Stimulated activated CD4-positive, alpha-beta T cell treated with anti-CD3 and anti-CD28 coated beads, Interleukin-1b, Interleukin-23, amount 100 ng/mL, for 48 hours (primary cell): ENCODE measurements around the gene DNAJC11.
A peak's percentile ranks its signal among the peaks of the same experiment; 100 is the strongest.
"Not testable (repeated sequence)": the region's sequence is repeated elsewhere in the genome, so short reads cannot be mapped to it uniquely, and the experiment has no call there.

ENCODE experiments used
- DNase-seq: peaks from one replicate; pipeline ENCODE4 v3.0.0-alpha.2; 2020

Gene DNAJC11

DNA sequence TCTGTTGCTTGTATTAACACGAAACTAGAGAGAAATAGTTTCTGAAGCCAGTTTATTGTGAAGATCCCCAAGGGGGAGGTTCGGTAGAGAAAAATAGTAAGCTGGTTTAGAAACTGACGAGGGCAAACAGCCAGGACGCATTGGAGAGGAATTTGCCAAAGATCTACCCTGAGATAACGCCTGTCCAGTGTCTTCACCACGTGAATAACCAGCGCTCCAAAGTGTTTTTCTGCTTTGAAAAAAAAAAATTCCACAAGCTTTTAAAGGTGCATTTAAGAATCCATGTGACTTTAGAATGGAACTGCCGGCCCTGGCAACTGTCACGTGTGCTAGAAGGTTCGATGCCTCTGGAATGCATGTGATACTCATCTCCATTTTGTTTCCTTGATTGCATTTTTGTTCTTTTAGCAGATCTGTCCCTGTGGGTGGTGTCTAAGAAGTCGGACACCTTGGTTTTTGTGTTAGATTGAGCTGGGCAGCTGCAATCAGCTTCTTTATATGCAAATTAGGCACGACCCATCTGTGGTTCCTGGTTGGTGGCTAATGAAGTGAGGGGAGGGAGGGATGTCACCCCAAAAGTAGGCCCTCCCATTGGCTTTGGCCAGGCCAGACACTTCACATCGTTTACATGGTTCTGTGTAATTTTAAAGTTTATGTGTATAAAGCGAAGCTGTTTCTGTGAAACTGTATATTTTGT is 78.2 kb downstream of the DNAJC11 start:
- no peak for DNase-seq

GRCh38 chr1:6622396-6623152 is 79.0 kb downstream of the DNAJC11 start:
- no peak for DNase-seq

GRCh38 chr1:6621429-6622391 is 79.9 kb downstream of the DNAJC11 start:
- DNase-seq, result no peak

GRCh38 chr1:6619045-6619444 is 82.6 kb downstream of the DNAJC11 start:
- no peak for DNase-seq

GRCh38 chr1:6614929-6615785 is 86.5 kb downstream of the DNAJC11 start:
- DNase-seq, result no peak

- DNase-seq, result peak; percentile 37
Measured at GRCh38 chr1:6614019-6614928, 87.3 kb downstream of the DNAJC11 start.

DNA sequence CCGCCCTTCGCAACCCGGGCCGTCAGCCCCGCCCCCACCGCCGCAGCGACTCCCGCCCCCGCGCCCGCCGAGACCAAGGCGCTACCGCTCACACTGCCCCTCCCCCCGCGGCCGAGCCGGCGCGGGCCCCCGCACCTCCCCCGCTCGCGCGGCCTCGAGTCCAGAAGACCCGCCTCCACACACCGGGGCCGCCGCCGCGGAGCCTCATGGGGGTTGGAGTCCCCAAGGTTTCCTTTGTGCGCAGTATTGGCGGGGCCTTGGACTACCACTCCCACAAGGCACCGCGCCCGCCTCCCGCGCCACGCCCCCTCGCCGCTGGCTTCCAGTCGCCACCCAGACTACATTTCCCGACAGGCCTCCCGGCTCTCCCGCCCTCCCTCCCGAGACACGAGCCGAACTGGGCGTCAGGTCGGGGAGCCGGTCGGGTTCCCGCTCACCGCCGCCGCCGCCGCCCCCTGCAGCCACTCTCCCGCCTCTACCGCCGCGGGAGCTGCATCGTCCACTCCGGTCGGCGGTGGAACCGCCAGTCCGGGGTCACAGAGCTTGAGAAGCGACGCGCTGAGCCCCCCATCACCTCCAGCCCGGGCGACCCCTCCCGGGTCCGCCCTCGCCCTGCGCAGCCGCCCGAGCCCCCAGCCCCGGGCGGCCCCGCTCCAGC is 88.1 kb downstream of the DNAJC11 start, which contains the start of gene PHF13:
TSS of gene PHF13 (plus strand) at position 371 of the 658 bp plus-strand sequence. CDS start 336 bp downstream, outside the sequence.
- peak; percentile 100 for DNase-seq

DNA sequence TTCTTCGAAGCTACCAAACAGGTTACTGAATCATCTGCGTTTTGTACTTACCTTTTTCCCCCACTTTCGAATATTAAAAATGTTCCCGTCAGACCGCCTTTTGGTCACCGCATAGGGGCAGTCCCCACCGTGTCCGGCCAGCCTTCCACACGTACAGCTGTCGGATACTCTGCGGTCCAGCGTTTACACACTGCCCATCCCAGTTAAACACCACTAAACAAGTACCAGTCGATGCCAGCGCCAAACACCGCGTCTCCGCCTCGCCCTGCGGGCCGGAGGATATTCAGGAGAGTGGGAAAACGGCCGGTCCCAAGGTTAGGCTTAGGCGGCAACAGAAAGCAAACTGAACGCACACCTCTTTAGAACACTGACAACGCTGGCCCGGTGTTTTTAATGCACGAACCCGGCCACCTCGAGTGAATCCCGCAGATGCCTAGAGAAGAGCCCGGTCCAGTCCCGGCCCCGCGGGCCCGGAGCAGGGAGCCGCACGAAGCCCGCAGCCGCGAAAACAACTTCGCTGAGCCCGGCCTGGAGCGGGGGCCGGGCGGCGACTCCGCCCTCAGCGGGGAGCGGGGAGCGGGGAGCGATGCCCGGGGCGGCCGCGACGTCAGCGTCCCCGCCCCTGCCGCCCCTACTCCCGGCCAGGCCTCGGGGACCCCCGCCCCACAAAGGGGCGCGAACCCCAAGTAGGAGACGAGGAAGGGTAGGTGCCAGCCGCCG is 88.8 kb downstream of the DNAJC11 start:
- no peak for DNase-seq

DNA sequence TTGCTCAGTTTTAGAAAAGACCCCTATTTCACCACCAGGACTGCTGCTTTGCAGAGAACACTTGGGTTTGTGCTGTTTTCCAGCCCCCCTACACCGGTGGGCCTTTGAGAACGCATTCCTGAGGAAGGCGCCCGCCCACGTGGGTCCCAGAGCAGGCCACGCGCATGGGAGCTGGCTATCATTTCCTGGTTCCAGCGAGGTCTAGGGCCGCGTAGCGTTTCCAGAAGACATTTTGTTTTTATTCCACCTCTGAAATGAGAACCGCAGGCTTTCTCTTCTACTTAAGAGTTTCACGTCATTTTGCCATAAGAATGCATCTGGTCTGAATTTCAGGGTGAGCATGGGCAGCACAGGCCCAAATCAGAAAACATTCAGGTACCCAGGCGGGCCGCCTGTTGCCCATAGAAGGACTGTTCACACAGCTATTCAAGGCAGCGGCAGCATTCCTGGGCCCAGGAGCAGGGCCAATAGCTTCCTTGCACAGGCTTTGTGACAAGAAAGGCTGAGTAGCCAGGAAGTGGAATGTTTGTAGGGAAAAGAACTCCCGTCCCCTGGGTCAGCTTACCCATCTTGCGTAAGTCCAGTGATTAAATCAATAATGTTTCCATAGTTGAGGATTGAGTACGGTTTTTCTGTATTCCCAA is 97.6 kb downstream of the DNAJC11 start:
- DNase-seq, result peak; percentile 33

- DNase-seq, result peak; percentile 63
Measured at GRCh38 chr1:6603238-6603914, 98.2 kb downstream of the DNAJC11 start.

GRCh38 chr1:6602669-6603237 is 98.9 kb downstream of the DNAJC11 start, which contains the start of gene KLHL21:
TSS of gene KLHL21 (minus strand) at chr1:6602869. CDS start at chr1:6602817, 52 bp downstream.
- peak; percentile 86 for DNase-seq

GRCh38 chr1:6601923-6602668 is 99.5 kb downstream of the DNAJC11 start:
- DNase-seq, result no peak

- DNase-seq, result peak; percentile 91
Measured at GRCh38 chr1:6601049-6601922, 100.3 kb downstream of the DNAJC11 start.

GRCh38 chr1:6600410-6601048 is 101.1 kb downstream of the DNAJC11 start:
- no peak for DNase-seq

- not testable (repeated sequence) for DNase-seq
Measured at GRCh38 chr1:6599991-6600390, 101.6 kb downstream of the DNAJC11 start.
